OCI-LY1 (cell line): ENCODE results near the gene SPATA17.

Experiments
- EZH2 ChIP-seq: fragments of 200-600 bp; sonication (generic), shearing (Covaris generic); IDR thresholded peaks from 2 replicates; pipeline ENCODE4 v1.8.0; 2017; ENCODE audit warnings: borderline replicate concordance, mixed run types, mild to moderate bottlenecking, antibody characterized with exemption, low read length, moderate library complexity, mixed read lengths
- TF ChIP-seq, protein P1 (sequence below): fragments of 200-600 bp; sonication (generic), shearing (Covaris generic); IDR thresholded peaks from 2 replicates; pipeline ENCODE4 v1.5.1; 2017; ENCODE audit warnings: mild to moderate bottlenecking, antibody characterized with exemption, low read length, moderate library complexity, mixed read lengths

GRCh38 chr1:217910791-217911320 lies 279.7 kb downstream of the SPATA17 start:
- TF ChIP-seq, protein P1, sequence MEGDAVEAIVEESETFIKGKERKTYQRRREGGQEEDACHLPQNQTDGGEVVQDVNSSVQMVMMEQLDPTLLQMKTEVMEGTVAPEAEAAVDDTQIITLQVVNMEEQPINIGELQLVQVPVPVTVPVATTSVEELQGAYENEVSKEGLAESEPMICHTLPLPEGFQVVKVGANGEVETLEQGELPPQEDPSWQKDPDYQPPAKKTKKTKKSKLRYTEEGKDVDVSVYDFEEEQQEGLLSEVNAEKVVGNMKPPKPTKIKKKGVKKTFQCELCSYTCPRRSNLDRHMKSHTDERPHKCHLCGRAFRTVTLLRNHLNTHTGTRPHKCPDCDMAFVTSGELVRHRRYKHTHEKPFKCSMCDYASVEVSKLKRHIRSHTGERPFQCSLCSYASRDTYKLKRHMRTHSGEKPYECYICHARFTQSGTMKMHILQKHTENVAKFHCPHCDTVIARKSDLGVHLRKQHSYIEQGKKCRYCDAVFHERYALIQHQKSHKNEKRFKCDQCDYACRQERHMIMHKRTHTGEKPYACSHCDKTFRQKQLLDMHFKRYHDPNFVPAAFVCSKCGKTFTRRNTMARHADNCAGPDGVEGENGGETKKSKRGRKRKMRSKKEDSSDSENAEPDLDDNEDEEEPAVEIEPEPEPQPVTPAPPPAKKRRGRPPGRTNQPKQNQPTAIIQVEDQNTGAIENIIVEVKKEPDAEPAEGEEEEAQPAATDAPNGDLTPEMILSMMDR = no peak
- no peak for TF ChIP-seq EZH2
